ENCODE results near the gene RPA3. TPM values are rescaled to one million over a fixed set of nuclear protein-coding genes. Genes with fewer than 3 reads are reported as not detected.

Gene RPA3
- total RNA-seq, 1 experiment from 2014 or later, result 87.5 TPM

DNA sequence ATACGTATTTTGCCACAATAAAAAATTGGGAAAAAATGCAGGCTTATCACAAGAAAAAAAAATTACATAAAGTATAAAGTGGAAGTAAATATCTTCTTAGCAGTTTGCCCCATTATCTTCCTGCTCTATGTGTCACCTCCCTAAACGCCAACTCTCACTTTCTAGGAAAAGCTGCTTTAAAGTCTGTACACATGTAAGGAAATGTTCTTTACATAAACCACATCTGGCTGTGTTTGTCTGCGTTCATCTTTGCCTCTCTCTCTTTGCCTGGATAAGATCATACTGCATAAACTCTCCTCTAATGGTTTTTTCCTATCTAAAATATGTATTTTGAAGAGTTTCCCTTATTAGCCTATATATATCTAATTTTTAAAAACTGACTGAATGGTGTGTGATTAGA, 100.9 kb downstream of the RPA3 start:
- no peak for TF ChIP-seq SIN3A (IDR thresholded peaks at IDR 0.05; ENCODE audit: low read depth)
- TF ChIP-seq SP1 (IDR thresholded peaks at IDR 0.05; ENCODE audit: low read depth), result no peak
- no peak for TF ChIP-seq ATF3 (IDR thresholded peaks at IDR 0.05)
- no peak for TF ChIP-seq ZFX (IDR thresholded peaks at IDR 0.05)
- TF ChIP-seq, protein P1, sequence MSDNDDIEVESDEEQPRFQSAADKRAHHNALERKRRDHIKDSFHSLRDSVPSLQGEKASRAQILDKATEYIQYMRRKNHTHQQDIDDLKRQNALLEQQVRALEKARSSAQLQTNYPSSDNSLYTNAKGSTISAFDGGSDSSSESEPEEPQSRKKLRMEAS (IDR thresholded peaks at IDR 0.05), result no peak
- TF ChIP-seq, protein P2, sequence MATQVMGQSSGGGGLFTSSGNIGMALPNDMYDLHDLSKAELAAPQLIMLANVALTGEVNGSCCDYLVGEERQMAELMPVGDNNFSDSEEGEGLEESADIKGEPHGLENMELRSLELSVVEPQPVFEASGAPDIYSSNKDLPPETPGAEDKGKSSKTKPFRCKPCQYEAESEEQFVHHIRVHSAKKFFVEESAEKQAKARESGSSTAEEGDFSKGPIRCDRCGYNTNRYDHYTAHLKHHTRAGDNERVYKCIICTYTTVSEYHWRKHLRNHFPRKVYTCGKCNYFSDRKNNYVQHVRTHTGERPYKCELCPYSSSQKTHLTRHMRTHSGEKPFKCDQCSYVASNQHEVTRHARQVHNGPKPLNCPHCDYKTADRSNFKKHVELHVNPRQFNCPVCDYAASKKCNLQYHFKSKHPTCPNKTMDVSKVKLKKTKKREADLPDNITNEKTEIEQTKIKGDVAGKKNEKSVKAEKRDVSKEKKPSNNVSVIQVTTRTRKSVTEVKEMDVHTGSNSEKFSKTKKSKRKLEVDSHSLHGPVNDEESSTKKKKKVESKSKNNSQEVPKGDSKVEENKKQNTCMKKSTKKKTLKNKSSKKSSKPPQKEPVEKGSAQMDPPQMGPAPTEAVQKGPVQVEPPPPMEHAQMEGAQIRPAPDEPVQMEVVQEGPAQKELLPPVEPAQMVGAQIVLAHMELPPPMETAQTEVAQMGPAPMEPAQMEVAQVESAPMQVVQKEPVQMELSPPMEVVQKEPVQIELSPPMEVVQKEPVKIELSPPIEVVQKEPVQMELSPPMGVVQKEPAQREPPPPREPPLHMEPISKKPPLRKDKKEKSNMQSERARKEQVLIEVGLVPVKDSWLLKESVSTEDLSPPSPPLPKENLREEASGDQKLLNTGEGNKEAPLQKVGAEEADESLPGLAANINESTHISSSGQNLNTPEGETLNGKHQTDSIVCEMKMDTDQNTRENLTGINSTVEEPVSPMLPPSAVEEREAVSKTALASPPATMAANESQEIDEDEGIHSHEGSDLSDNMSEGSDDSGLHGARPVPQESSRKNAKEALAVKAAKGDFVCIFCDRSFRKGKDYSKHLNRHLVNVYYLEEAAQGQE (IDR thresholded peaks at IDR 0.05; ENCODE audit: low read depth), result no peak
- no peak for TF ChIP-seq POLR2AphosphoS5 (IDR thresholded peaks at IDR 0.05; ENCODE audit: low read depth, low read length)
- no peak for TF ChIP-seq TCF7L2 (IDR thresholded peaks at IDR 0.05; ENCODE audit: borderline replicate concordance, extremely low read depth, insufficient read depth, insufficient read length)
- no peak for TF ChIP-seq ELF1 (IDR thresholded peaks at IDR 0.05; ENCODE audit: borderline replicate concordance, low read depth)
- no peaks in the 10 kb centered on the region for H3K9me2 ChIP-seq (ENCODE audit: insufficient read depth)
- no peaks in the 10 kb centered on the region for H3K79me2 ChIP-seq (ENCODE audit: insufficient read depth, low read length)
- H3K4me3 ChIP-seq (replicated peaks in 1 of 2; ENCODE audit: low read depth in 1 of 2, low read length in 2 of 2), result no peak overlapping the region
- no peaks in the 10 kb centered on the region for H4K20me1 ChIP-seq (ENCODE audit: insufficient read depth)
- intact Hi-C loops (cut with micrococcal nuclease), result no loop called here
- H3K9ac ChIP-seq (ENCODE audit: low read length), result no peak overlapping the region
- no peaks in the 10 kb centered on the region for H3K9me3 ChIP-seq (ENCODE audit: control insufficient read depth in 1 of 2, insufficient read depth in 1 of 2, low read depth in 1 of 2, low read length in 2 of 2)
- no TSS peak for BruUV-seq (replicated peaks)
- H3K36me3 ChIP-seq (ENCODE audit: control insufficient read depth in 1 of 2, insufficient read depth in 2 of 2, low read length in 2 of 2), result no peaks in the 10 kb centered on the region
- ChIA-PET POLR2A (no interaction called here), CTCF (no interaction called here), RAD21 (ENCODE audit: low non-redundant PET in 1 of 2, low total read pairs in 2 of 2, uncharacterized antibody in 2 of 2, unreplicated experiment in 2 of 2) (no interaction called here)
- H3K27ac ChIP-seq (ENCODE audit: low read depth, low read length), result no peak overlapping the region
- no peak for ATAC-seq
- H2AFZ ChIP-seq (ENCODE audit: low read depth, low read length, poor library complexity, severe bottlenecking), result no peak overlapping the region
- no peaks in the 10 kb centered on the region for H3K4me1 ChIP-seq (ENCODE audit: control insufficient read depth in 1 of 2, insufficient read depth in 2 of 2, low read length in 2 of 2)
- no peak overlapping the region for H3K4me2 ChIP-seq (ENCODE audit: low read length)
- no peak for DNase-seq (ENCODE audit: low read depth, low spot score)
- H3K27me3 ChIP-seq (ENCODE audit: insufficient read depth, low read length), result no peaks in the 10 kb centered on the region

Data from HCT116 (cell line).